GM13977 (cell line): Measurements from ENCODE around the gene AMDHD1.

Experiments
- DNase-seq: peaks from one replicate; pipeline ENCODE4 v3.0.0; 2012; ENCODE audit warnings: low spot score
- in situ Hi-C: fragments of 300-500 bp; cut with MboI; formaldehyde crosslinking; loops from one replicate; pipeline ENCODE4 v1.12.0; 2022; ENCODE audit warnings: low sequenced_read_pairs, low pct_unique_long_range_greater_than_20kb, mixed read lengths, inconsistent platforms; ENCODE audit not compliant: unreplicated experiment
- TF ChIP-seq, protein P1 (sequence below): IDR thresholded peaks from 2 replicates; pipeline ENCODE4 v1.5.1; 2012; ENCODE audit warnings: mild to moderate bottlenecking, control low read depth; ENCODE audit not compliant: insufficient read depth; ENCODE audit errors: extremely low read depth, missing control alignments

AMDHD1 gene

DNA sequence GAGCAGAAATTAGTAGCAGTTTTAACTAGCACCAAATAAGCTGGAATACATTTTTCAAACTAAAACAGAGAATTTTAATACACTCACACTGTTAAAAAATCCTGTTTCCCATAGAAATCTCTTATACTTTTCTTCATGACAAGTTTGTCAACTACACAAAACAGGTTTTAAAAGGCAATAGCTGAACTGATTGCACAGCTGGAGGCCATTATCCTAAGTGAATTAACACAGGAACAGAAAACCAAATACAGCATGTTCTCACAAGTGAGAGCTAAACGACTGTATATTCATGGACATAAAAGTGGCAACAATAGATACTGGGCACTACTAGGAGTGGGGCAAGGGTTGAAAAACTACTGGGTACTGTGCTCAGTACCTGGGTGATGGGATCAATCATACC lies 64.6 kb downstream of the AMDHD1 start:
- DNase-seq, result no peak
- in situ Hi-C loops, result no loop called here
- TF ChIP-seq, protein P1, sequence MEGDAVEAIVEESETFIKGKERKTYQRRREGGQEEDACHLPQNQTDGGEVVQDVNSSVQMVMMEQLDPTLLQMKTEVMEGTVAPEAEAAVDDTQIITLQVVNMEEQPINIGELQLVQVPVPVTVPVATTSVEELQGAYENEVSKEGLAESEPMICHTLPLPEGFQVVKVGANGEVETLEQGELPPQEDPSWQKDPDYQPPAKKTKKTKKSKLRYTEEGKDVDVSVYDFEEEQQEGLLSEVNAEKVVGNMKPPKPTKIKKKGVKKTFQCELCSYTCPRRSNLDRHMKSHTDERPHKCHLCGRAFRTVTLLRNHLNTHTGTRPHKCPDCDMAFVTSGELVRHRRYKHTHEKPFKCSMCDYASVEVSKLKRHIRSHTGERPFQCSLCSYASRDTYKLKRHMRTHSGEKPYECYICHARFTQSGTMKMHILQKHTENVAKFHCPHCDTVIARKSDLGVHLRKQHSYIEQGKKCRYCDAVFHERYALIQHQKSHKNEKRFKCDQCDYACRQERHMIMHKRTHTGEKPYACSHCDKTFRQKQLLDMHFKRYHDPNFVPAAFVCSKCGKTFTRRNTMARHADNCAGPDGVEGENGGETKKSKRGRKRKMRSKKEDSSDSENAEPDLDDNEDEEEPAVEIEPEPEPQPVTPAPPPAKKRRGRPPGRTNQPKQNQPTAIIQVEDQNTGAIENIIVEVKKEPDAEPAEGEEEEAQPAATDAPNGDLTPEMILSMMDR, result no peak

DNA sequence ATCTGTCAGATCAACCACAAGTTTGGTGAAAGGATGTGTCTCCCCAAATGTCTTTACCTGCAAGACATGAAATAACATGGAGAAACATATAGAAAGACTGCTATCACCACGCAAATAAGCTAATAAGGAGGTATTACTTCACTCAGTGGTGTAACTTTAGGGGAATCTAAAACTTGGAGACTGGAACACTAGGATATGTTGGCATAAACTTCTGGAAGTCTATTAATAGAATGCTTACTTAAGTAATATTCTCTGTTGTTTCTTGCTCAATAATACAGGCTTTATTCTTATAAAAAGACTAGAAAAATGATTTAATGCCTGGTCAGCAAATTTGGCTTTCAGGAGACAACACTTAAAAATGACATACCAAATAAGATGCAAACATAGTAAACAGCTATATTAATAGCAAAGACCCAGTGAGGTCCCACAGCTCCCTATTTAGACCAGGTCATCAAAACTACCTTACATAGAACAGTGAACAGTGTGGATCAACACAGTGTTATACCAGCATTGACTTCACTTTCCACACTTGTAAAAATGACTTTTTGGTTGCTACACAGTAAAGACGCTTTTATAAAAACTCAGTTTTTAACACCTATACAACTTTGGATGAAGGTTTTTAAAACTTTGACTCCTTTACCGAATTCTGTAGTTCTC lies 71.9 kb downstream of the AMDHD1 start:
- DNase-seq, result no peak
- in situ Hi-C loops, result no loop called here
- TF ChIP-seq, protein P1, result no peak

DNA sequence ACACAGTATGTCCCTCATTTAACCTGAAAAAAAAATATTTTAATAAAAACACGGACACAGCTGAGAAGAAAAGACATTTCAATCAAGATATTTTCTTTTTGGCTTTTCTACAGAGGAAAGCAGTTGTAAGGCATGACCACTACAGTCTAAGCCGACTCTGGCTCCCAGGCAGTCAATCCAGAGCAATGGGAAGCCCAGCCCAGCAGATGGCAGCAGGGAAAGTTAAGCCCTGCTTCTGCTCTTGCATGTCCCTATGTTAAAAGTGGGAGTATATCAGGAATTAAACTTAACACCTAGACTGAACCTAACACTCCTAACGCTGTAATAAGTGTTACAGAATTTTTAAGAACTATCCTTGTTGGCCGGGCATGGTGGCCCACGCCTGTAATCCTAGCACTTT lies 72.5 kb downstream of the AMDHD1 start:
- in situ Hi-C loops, result no loop called here
- TF ChIP-seq, protein P1, result no peak
- no peak for DNase-seq
